ENCODE measurements around the gene XPNPEP1. TPM values are rescaled to one million over a fixed set of nuclear protein-coding genes. Genes with fewer than 3 reads are reported as not detected.

Gene XPNPEP1
- total RNA-seq, 1 donor from 2014 or later: 61.6 TPM

GRCh38 chr10:109895095-109895818 lies 28.1 kb downstream of the XPNPEP1 start:
- intact Hi-C loops (cut with micrococcal nuclease): no loop called here

DNA sequence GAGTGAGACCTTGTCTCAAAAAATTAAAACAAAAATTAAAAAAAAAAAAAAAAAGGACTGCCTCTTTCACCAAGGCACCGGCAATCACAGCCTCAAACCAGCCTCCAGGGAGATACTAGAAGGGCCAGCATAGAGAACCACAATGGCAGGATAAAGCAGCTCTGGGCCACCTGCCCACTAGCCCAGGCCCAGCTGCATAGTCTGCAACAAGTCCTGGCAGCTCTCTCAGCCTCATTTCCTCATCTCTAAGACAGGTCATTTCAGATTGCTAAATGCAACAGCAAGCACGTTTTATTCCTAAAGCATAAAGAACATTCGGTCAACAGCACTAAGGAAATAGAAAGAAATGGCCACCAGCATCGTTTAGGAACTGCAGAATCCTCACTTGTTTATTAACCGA lies 28.8 kb downstream of the XPNPEP1 start:
- intact Hi-C loops (cut with micrococcal nuclease): loop anchor here (5.0 kb wide), 1 partner anchor 43 kb away; no protein-coding TSS in a partner anchor

GRCh38 chr10:109893386-109893785 lies 29.9 kb downstream of the XPNPEP1 start:
- intact Hi-C loops (cut with micrococcal nuclease): loop anchor here (5.0 kb wide), 1 partner anchor 44 kb away; no protein-coding TSS in a partner anchor

DNA sequence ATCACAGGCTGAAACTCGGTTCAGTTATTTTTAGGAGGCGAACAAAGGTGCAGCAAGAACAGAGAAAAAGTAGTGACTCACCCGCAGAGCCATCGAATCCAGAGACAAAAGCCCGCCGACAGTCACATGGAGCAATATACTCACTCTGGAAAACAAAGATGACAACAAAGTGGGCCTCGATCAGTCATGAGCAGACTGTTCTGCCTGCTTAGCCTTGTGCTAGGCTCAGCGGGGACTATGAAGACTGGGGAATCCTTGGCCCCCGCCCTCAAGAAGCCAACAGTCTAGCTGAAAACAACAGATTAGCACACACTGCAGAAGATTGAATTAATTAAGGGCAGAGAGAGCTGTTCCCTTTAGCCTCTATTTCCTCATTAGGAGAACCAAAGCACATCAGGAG lies 30.4 kb downstream of the XPNPEP1 start:
- intact Hi-C loops (cut with micrococcal nuclease): loop anchor here (5.0 kb wide), 1 partner anchor 44 kb away; no protein-coding TSS in a partner anchor

DNA sequence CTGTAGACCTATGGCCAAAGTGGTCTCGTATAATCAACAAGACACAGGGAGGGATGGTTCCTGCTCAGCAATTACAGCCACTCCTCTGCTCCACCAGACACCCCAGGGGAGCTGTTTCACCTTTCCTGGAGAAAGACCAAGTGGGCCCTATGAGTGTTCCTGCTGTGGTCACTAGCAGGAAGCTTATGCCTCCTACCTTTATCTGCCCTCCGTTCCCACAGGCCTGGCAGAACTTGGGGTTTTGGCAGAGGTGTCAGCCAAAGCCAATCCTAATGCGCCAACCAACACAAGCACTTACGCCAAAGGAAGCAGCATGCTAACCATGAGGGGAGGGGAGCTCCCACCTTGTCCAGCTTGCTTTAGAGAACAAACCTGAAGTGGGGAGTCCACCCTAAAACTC lies 31.2 kb downstream of the XPNPEP1 start:
- intact Hi-C loops (cut with micrococcal nuclease): loop anchor here (5.0 kb wide), 1 partner anchor 45 kb away; no protein-coding TSS in a partner anchor

DNA sequence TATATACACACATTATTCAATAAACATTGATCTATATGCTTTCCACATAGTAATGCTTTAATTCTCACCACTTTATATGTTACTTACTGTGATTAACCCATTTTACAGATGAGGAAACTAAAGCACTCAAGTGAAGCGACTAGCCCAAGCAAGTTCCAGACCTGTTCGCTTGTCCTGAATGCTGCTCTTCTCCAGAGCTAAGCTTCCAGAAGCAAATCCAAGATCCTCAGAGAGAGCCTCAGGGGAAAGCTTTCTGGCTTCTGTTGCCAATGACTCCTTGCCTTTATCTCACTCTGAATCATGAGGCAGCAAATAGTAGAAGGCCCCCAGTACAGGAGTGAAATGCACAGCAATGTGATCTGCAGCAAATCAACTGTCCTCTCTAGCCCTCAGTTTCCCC lies 32.2 kb downstream of the XPNPEP1 start:
- intact Hi-C loops (cut with micrococcal nuclease): loop anchor here (5.0 kb wide), 1 partner anchor 46 kb away; no protein-coding TSS in a partner anchor

GRCh38 chr10:109889867-109890266 lies 33.4 kb downstream of the XPNPEP1 start:
- intact Hi-C loops (cut with micrococcal nuclease): loop anchor here (5.0 kb wide), 2 partner anchors 32 to 47 kb away; partner anchors contain the start of gene XPNPEP1

- intact Hi-C loops (cut with micrococcal nuclease): loop anchor here (5.0 kb wide), 1 partner anchor 35 kb away; the partner anchor contains the start of gene XPNPEP1
These were observed 35.5 kb downstream of the XPNPEP1 start for GRCh38 chr10:109887776-109888175.

- intact Hi-C loops (cut with micrococcal nuclease): loop anchor here (5.0 kb wide), 1 partner anchor 35 kb away; the partner anchor contains the start of gene XPNPEP1
These were observed 36.1 kb downstream of the XPNPEP1 start for GRCh38 chr10:109887243-109887642.

- intact Hi-C loops (cut with micrococcal nuclease): loop anchor here (5.0 kb wide), 1 partner anchor 36 kb away; the partner anchor contains the start of gene XPNPEP1
These were observed 36.5 kb downstream of the XPNPEP1 start for GRCh38 chr10:109886781-109887140.

GRCh38 chr10:109886037-109886780 lies 37.1 kb downstream of the XPNPEP1 start:
- intact Hi-C loops (cut with micrococcal nuclease): loop anchor here (5.0 kb wide), 1 partner anchor 36 kb away; the partner anchor contains the start of gene XPNPEP1

DNA sequence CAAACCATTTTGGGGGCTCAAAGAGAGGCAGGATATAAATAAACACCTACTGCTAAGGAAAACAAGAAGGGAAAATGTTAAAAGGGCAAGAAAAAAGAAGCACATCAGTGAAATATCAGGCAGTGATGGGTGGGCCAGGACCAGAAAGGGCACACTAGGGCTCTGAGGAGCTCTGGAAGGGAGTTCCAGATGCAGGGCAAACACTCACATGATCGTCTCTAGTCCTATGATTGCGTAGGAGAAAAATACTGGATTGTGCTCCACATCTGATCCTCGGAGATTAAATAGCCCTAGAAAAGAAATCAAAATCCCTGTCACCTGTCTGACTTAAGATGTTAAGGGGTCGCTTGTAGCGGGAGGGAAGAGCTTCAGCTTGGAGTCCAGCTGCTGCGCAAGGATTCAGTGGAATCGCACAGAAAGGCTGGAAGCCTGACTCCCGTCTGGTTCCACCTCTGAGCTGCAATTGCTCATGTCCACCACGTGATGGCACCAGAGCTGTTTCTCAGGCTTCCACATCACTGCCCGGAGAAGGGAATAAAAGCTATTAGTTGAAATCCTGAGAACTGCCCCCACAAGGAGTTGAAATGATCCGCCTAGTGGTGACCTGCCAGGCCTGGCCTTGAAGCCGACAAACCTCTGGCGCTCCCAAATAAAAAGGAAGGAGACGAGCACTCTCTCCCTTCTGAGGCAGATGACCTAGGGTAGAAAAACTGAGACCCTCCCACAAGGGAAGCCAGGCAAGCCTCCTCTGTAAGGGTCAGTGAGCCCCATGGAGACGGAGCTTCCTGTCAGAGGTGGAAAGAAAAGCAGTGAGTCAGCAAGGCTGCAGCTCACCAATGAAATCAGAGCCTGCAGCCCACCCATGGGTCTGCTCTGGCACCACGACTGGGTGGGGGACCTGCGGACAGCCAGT lies 39.2 kb downstream of the XPNPEP1 start:
- intact Hi-C loops (cut with micrococcal nuclease): loop anchor here (1.0 to 5.0 kb wide), 4 partner anchors 73 to 253 kb away; no protein-coding TSS in a partner anchor

DNA sequence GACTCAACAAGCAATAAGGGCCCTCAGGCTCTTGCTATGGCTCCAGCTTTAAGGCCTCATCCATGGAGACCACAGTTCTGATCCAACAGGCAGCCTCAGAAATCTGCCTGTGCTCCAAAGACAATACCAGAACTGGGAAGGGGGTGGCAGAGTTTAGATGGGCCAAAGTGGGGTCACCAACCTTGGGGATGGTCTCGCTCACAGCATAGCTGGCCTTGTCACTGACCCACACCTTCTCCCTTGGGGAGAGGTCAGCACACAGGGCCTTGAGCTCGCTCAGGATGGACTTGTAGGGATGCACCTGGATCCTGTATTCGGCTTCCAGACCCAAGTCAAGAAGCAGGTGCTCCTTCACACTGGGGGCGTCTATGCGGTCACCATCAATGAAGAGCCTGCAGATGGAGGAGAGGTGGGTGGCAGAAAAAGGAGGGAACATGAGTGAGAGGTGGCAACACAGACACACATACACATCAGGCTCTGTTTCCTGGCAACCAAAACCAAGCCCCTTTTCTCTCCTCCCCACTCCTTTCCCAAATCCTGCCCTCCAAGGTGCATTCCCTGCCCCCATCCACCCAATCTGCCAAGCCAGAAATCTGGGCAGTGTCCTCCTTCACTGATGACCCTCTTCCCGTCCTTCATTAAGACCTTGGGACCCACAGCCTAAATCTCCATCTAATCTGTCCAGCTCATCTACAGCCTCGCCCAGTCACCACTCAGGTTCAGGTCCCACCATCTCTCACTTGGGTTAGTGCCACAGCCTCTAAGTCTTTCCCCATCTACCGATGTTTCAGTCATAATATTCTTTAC lies 40.9 kb downstream of the XPNPEP1 start:
- intact Hi-C loops (cut with micrococcal nuclease): loop anchor here (5.0 kb wide), 2 partner anchors 235 to 255 kb away; no protein-coding TSS in a partner anchor

DNA sequence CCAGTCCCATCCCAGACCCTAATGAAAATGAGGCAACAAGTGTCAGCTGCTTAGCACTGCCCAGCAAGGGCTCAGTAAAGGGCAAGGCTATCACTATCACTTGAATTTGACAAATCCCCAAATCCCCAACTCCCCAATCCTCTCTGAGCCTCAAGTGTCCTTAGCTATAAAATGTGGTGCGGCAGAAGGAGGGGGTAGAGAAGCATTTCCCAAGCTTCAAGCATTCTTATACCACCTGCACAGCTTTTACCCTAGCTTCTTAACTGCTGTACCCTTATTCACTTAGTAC lies 41.6 kb downstream of the XPNPEP1 start:
- intact Hi-C loops (cut with micrococcal nuclease): loop anchor here (5.0 kb wide), 2 partner anchors 236 to 256 kb away; no protein-coding TSS in a partner anchor

- intact Hi-C loops (cut with micrococcal nuclease): loop anchor here (5.0 kb wide), 2 partner anchors 236 to 256 kb away; no protein-coding TSS in a partner anchor
These were observed 42.2 kb downstream of the XPNPEP1 start for GRCh38 chr10:109880886-109881768.

DNA sequence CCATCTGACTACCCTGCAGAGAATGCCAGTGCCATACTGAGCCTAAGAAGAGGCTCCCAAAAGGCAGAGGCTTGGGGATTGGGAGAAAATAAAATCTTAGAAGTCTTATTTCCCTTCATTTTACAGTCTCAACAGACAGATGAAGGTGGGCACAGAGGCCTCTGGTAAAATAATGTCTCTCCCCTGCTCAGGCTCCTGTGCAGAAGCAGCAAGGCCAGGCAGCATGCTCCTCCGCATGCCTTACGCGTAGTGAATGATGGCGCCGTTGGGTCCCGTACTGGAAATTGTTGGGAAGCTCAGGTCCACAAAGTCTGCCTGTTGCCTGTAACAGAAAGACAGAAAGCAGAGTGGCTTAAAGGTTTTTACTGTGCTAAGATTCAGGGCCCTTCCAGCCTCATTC lies 45.8 kb downstream of the XPNPEP1 start:
- intact Hi-C loops (cut with micrococcal nuclease): no loop called here

- intact Hi-C loops (cut with micrococcal nuclease): no loop called here
These were observed 47.2 kb downstream of the XPNPEP1 start for GRCh38 chr10:109875828-109876821.

DNA sequence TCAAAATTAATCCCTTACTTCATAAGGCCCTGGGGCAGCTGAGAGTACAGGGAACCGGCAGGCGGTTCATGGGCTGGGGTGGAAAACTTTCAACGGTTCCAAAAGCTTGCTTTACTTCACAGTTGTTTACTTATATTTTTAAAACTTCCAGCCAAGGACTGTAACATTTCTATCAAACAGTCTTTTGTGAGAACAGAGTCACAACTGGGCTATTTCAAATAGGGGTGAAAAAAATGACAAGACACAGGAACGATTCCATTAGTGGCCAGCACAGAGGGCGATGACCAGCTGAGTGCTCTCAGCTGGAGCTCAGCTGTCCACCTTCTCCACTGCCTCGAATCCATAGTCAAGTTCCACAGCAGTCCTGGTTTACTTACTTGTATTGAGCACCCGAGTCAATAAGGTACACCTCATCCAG lies 48.2 kb downstream of the XPNPEP1 start:
- intact Hi-C loops (cut with micrococcal nuclease): no loop called here

All from T-helper 2 cell treated with Interferon-gamma antibody and Interleukin-4, amounts not matched to agents 100 ng/mL and 5 ng/mL, for 36 hours (primary cell).